K562 (cell line): ENCODE data around the gene ORC1. TPM values are rescaled to one million over a fixed set of nuclear protein-coding genes. Genes with fewer than 3 reads are reported as not detected.

Source experiments
- ARID4B ChIP-seq: sonication (generic); formaldehyde crosslinking; IDR thresholded peaks from 2 replicates; pipeline ENCODE4 v1.8.0; 2022; ENCODE audit warnings: mild to moderate bottlenecking, missing genetic modification reagents
- COPS2 ChIP-seq: fragments of 450-650 bp; conservative IDR thresholded peaks from 2 replicates; pipeline ENCODE4 v1.6.1; 2016; ENCODE audit warnings: mild to moderate bottlenecking, moderate library complexity
- CREB3L1 ChIP-seq: fragments of 450-650 bp; IDR thresholded peaks from 2 replicates; pipeline ENCODE4 v1.6.1; 2014; ENCODE audit warnings: low read depth, mild to moderate bottlenecking, moderate library complexity, borderline replicate concordance
- CREM ChIP-seq: IDR thresholded peaks from 2 replicates; pipeline ENCODE4 v1.6.1; 2014; ENCODE audit warnings: antibody characterized with exemption, low read depth
- FOXP1 ChIP-seq: sonication (generic); formaldehyde crosslinking; IDR thresholded peaks from 2 replicates; pipeline ENCODE4 v1.8.0; 2022; ENCODE audit warnings: mild to moderate bottlenecking, missing genetic modification reagents
- MTA1 ChIP-seq: fragments of 450-650 bp; IDR thresholded peaks from 2 replicates; pipeline ENCODE4 v1.6.1; 2017; ENCODE audit warnings: borderline replicate concordance
- NR0B1 ChIP-seq: fragments of 450-650 bp; IDR thresholded peaks from one replicate; pipeline ENCODE4 v1.6.1; 2018; ENCODE audit warnings: mild to moderate bottlenecking, moderate library complexity; ENCODE audit not compliant: partially characterized antibody
- PCBP1 ChIP-seq: fragments of 200-400 bp; formaldehyde crosslinking; IDR thresholded peaks from 2 replicates; pipeline ENCODE4 v1.6.1; 2018; ENCODE audit warnings: mild to moderate bottlenecking, low read depth, low read length; ENCODE audit not compliant: poor library complexity, severe bottlenecking
- UBTF ChIP-seq, 2 experiments: IDR thresholded peaks; 2 replicates each; pipeline ENCODE4 v1.6.1; 2012; ENCODE audit warnings: improper control_type of control experiment in 2 of 2, low read depth in 2 of 2, low read length in 2 of 2, borderline replicate concordance in 1 of 2
- ZNF609 ChIP-seq: sonication (generic); formaldehyde crosslinking; IDR thresholded peaks from 2 replicates; pipeline ENCODE4 v1.8.1; 2023; ENCODE audit warnings: missing genetic modification reagents, mild to moderate bottlenecking, borderline replicate concordance
- polyA plus RNA-seq, 8 experiments: library from polyadenylated mRNA; depleted of rRNA in 4 of 8; stranded (reverse) in 5 of 8; unstranded in 3 of 8; fragments of >200 nt; fragmentation: Nextera tagmentation in 2 of 8; fragmentation: Illumina TruSeq in 1 of 8; extraction: Ambion mirVana in 2 of 8; extraction: Trizol in 1 of 8; gene quantifications; 2 replicates each; pipeline versions ENCODE4 v1.2.1 to v1.2.3, GENCODE V29; 2011 to 2014; ENCODE audit warnings: inconsistent platforms in 1 of 8, missing spikeins in 1 of 8
- total RNA-seq, 7 experiments: library from RNA; depleted of rRNA in 6 of 7; stranded (reverse); fragments of >200 nt in 6 of 7; fragmentation: Illumina TruSeq in 2 of 7; extraction: Trizol in 2 of 7; gene quantifications; 2 replicates each; pipeline versions ENCODE4 v1.2.1 to v1.2.3, GENCODE V29; 2011 to 2021; ENCODE audit warnings: low replicate concordance in 1 of 7

ORC1 gene
- total and polyA plus RNA-seq, 9 of the 15 experiments (the other 6 are each of a cell fraction or from before 2014, with no cell fraction given), result 26.4 to 91.6 (median 69.7) TPM

GRCh38 chr1:52404116-52404974, at the start of gene ORC1, which contains the start of gene PRPF38A (continued):
- TF ChIP-seq CREB3L1 (peak; percentile 66; the same call in 1 of the 2 replicates), PCBP1 (no peak), MTA1 (0 out of 2 replicates have a peak, but pooled peaks have one; percentile 27), COPS2 (no peak), ARID4B (peak; percentile 97), ZNF609 (no peak), NR0B1 (no peak), UBTF (IDR thresholded peaks at IDR 0.05; ENCODE audit: borderline replicate concordance in 1 of 2, low read depth in 2 of 2, low read length in 2 of 2) (0 out of 4 replicates have a peak, but pooled peaks have one; percentile 27 to 57), FOXP1 (CRISPR knock-in tag) (peak; percentile 87; the same call in 1 of the 2 replicates), CREM (peak; percentile 99)
